K562 (cell line): ENCODE results near the gene SPHKAP. TPM values are rescaled to one million over a fixed set of nuclear protein-coding genes. Genes with fewer than 3 reads are reported as not detected.

Experiments used
- ATAC-seq: fragments of 200-7000 bp; cut with Tn5 transposase; 3 replicates; pipeline ENCODE4 v1.9.1; 2020; ENCODE audit warnings: moderate library complexity
- BruUV-seq: library from RNA; stranded (reverse); fragments of 400-500 nt; replicated peaks from 2 replicates; lab custom pipeline; 2021; lab: Mats Ljungman, UMichigan
- CTCF ChIA-PET: fragments of 300-600 bp; formaldehyde crosslinking; extraction: SDS; loops from one replicate; lab custom pipeline; 2021; ENCODE audit warnings: low intra/inter-chr PET ratio; lab: Yijun Ruan, JAX
- POLR2A ChIA-PET: fragments of 300-600, 350-650 bp; sonication (Branson Sonifier 250); formaldehyde crosslinking; extraction: SDS; loops from one replicate; lab custom pipeline; 2021; ENCODE audit warnings: antibody characterized with exemption, inconsistent platforms; lab: Yijun Ruan, JAX
- DNase-seq, 4 experiments: peaks; one replicate each; pipeline versions ENCODE4 v3.0.0 to v3.0.0-alpha.2; 2011 to 2018; ENCODE audit warnings: low spot score in 3 of 4, mixed read lengths in 3 of 4; ENCODE audit errors: extremely low read depth in 1 of 4
- FAIRE-seq: peaks from 2 replicates; lab custom pipeline; 2011; peaks lifted over from hg19 to GRCh38; lab: Jason Lieb, UNC
- H2AFZ ChIP-seq: 2 replicates; pipeline ENCODE4 v1.6.0; 2011; ENCODE audit warnings: low read depth, low read length, control low read depth, inconsistent platforms
- H3K27ac ChIP-seq: fragments of 200-600 bp; 3 replicates; pipeline ENCODE4 v1.8.0; 2011; ENCODE audit warnings: low read depth, mild to moderate bottlenecking, control low read depth, inconsistent platforms, low read length, moderate library complexity, mixed read lengths; ENCODE audit errors: extremely low read depth
- H3K27me3 ChIP-seq, 2 experiments: fragments of 300-600 bp in 1 of 2; 2 replicates in 1 of 2; 3 replicates in 1 of 2; pipeline versions ENCODE4 v1.6.0 to v1.8.0; 2011; ENCODE audit warnings: inconsistent platforms in 2 of 2, low read length in 2 of 2, mild to moderate bottlenecking in 1 of 2, mixed read lengths in 1 of 2, moderate library complexity in 1 of 2; ENCODE audit not compliant: control insufficient read depth in 2 of 2, insufficient read depth in 2 of 2
- H3K36me3 ChIP-seq: fragments of 300-600 bp; 3 replicates; pipeline ENCODE4 v1.8.0; 2011; ENCODE audit warnings: mild to moderate bottlenecking, low read length, inconsistent platforms; ENCODE audit not compliant: control insufficient read depth, insufficient read depth
- H3K4me1 ChIP-seq, 2 experiments: fragments of 200-600 bp in 1 of 2; replicated peaks in 1 of 2; 2 replicates in 1 of 2; 3 replicates in 1 of 2; pipeline versions ENCODE4 v1.5.1 to v1.8.0; 2011; ENCODE audit warnings: inconsistent platforms in 2 of 2, low read length in 2 of 2, mild to moderate bottlenecking in 1 of 2, mixed read lengths in 1 of 2, moderate library complexity in 1 of 2; ENCODE audit not compliant: control insufficient read depth in 2 of 2, insufficient read depth in 2 of 2
- H3K4me2 ChIP-seq: 2 replicates; pipeline ENCODE4 v1.6.1; 2011; ENCODE audit warnings: low read length, control low read depth, inconsistent platforms, mixed read lengths; ENCODE audit not compliant: insufficient read depth
- H3K4me3 ChIP-seq: fragments of 200-600 bp; sonication (generic), shearing (Covaris generic); 2 replicates; pipeline ENCODE4 v1.5.1; 2016; ENCODE audit warnings: control low read depth, inconsistent platforms
- H3K79me2 ChIP-seq: fragments of 200-600 bp; 3 replicates; pipeline ENCODE4 v1.8.0; 2011; ENCODE audit warnings: low read length, inconsistent platforms; ENCODE audit not compliant: control insufficient read depth, insufficient read depth
- H3K9ac ChIP-seq, 2 experiments: 2 replicates each; pipeline versions ENCODE4 v1.6.0 to v1.6.1; 2011; ENCODE audit warnings: low read depth in 2 of 2, low read length in 2 of 2, control low read depth in 1 of 2, inconsistent platforms in 1 of 2, mild to moderate bottlenecking in 1 of 2, mixed read lengths in 1 of 2; ENCODE audit not compliant: insufficient read depth in 1 of 2
- H3K9me1 ChIP-seq: one replicate; pipeline ENCODE4 v1.6.0; 2011; ENCODE audit warnings: inconsistent platforms, mild to moderate bottlenecking, low read length, moderate library complexity; ENCODE audit not compliant: control insufficient read depth, insufficient read depth
- H3K9me3 ChIP-seq: replicated peaks from 2 replicates; pipeline ENCODE4 v1.5.1; 2011; ENCODE audit warnings: low read depth, low read length, inconsistent platforms; ENCODE audit not compliant: control insufficient read depth, insufficient read depth
- H4K20me1 ChIP-seq: replicated peaks from 2 replicates; pipeline ENCODE4 v1.6.1; 2011; ENCODE audit warnings: low read length, inconsistent platforms, mixed read lengths; ENCODE audit not compliant: control insufficient read depth, insufficient read depth
- AFF1 ChIP-seq, 2 experiments: fragments of 450-650 bp; IDR thresholded peaks; 2 replicates each; pipeline ENCODE4 v1.6.1; 2018; ENCODE audit warnings: mild to moderate bottlenecking in 2 of 2, low read depth in 1 of 2; ENCODE audit not compliant: partially characterized antibody in 2 of 2
- SFPQ ChIP-seq: fragments of 200-400 bp; formaldehyde crosslinking; IDR thresholded peaks from 2 replicates; pipeline ENCODE4 v1.6.1; 2017; ENCODE audit warnings: mild to moderate bottlenecking, low read depth, low read length, moderate library complexity
- SRF ChIP-seq, 2 experiments: fragments of 250-450, 450-650 bp in 1 of 2; sonication (Bioruptor Pico) in 1 of 2; sonication (generic) in 1 of 2; formaldehyde crosslinking; IDR thresholded peaks; 2 replicates each; pipeline versions ENCODE4 v1.5.0 to v1.5.1; 2020 to 2022; ENCODE audit warnings: mild to moderate bottlenecking in 1 of 2, missing genetic modification reagents in 1 of 2
- ZNF134 ChIP-seq: fragments of 250-450 bp; sonication (Bioruptor Pico); conservative IDR thresholded peaks from 2 replicates; pipeline ENCODE4 v1.4.0; 2020
- ZNF224 ChIP-seq: sonication (generic); formaldehyde crosslinking; IDR thresholded peaks from 2 replicates; pipeline ENCODE4 v1.8.0; 2022; ENCODE audit warnings: mild to moderate bottlenecking, missing genetic modification reagents
- WGBS: fragments of 100-300 bp; shearing (Covaris generic); methylation state at CpG from one replicate; pipeline ENCODE4 v1.1.6; 2016; ENCODE audit warnings: low coverage, mixed read lengths; ENCODE audit not compliant: insufficient coverage; ENCODE audit errors: missing lambda C conversion rate; 5-methylcytosine and 5-hydroxymethylcytosine counted together
- in situ Hi-C: fragments of 300-500 bp; cut with MboI; formaldehyde crosslinking; loops from 4 replicates; pipeline ENCODE4 v1.15.0; 2018; ENCODE audit warnings: inconsistent platforms, mixed read lengths
- intact Hi-C: fragments of 100-400 bp; cut with micrococcal nuclease; formaldehyde crosslinking; loops from 2 replicates; pipeline ENCODE4 v1.14.2; 2022
- polyA plus RNA-seq, 8 experiments: library from polyadenylated mRNA; depleted of rRNA in 4 of 8; stranded (reverse) in 5 of 8; unstranded in 3 of 8; fragments of >200 nt; fragmentation: Nextera tagmentation in 2 of 8; fragmentation: Illumina TruSeq in 1 of 8; extraction: Ambion mirVana in 2 of 8; extraction: Trizol in 1 of 8; gene quantifications; 2 replicates each; pipeline versions ENCODE4 v1.2.1 to v1.2.3, GENCODE V29; 2011 to 2014; ENCODE audit warnings: inconsistent platforms in 1 of 8, missing spikeins in 1 of 8
- total RNA-seq, 7 experiments: library from RNA; depleted of rRNA in 6 of 7; stranded (reverse); fragments of >200 nt in 6 of 7; fragmentation: Illumina TruSeq in 2 of 7; extraction: Trizol in 2 of 7; gene quantifications; 2 replicates each; pipeline versions ENCODE4 v1.2.1 to v1.2.3, GENCODE V29; 2011 to 2021; ENCODE audit warnings: low replicate concordance in 1 of 7

Gene SPHKAP
- total and polyA plus RNA-seq, 9 of the 15 experiments (the other 6 are each of a cell fraction or from before 2014, with no cell fraction given) = not detected

GRCh38 chr2:227971619-227972230, 209.8 kb downstream of the SPHKAP start:
- CTCF ChIA-PET = no interaction called here
- intact Hi-C loops = no loop called here
- Histone ChIP-seq H3K36me3 (no peaks in the 10 kb centered on the region), H3K27me3 (no peaks in the 10 kb centered on the region), H3K9me1 (no peaks in the 10 kb centered on the region), H3K79me2 (no peaks in the 10 kb centered on the region), H3K4me3 (no peak overlapping the region), H3K9ac (no peak overlapping the region), H3K4me1 (no peaks in the 10 kb centered on the region), H2AFZ (no peak overlapping the region), H4K20me1 (no peaks in the 10 kb centered on the region), H3K9me3 (no peaks in the 10 kb centered on the region), H3K27ac (no peak overlapping the region), H3K4me2 (no peak overlapping the region)
- TF ChIP-seq SFPQ (no peak), AFF1 (IDR thresholded peaks at IDR 0.05; ENCODE audit: low read depth in 1 of 2, partially characterized antibody in 2 of 2) (no peak), SRF (CRISPR knock-in tag; IDR thresholded peaks at IDR 0.05) (no peak), ZNF134 (no peak), ZNF224 (no peak)
- DNase-seq (no peak), ATAC-seq (no peak), FAIRE-seq (no peak)
- BruUV-seq = no TSS peak
- in situ Hi-C loops = no loop called here
- WGBS = 0% methylated on average over 5 of the region's 7 CpGs
- POLR2A ChIA-PET = no interaction called here
